K562 (cell line): ENCODE measurements around the gene RHAG. TPM values are rescaled to one million over a fixed set of nuclear protein-coding genes. Genes with fewer than 3 reads are reported as not detected.

Experiments
- BACH1 ChIP-seq: fragments of 200-800 bp; sonication (Bioruptor generic); IDR thresholded peaks from 2 replicates; pipeline ENCODE4 v1.6.1; 2016; ENCODE audit warnings: missing genetic modification characterization, missing compliant biosample characterization
- ELF2 ChIP-seq: fragments of 250-450 bp; sonication (Bioruptor Pico); IDR thresholded peaks from 2 replicates; pipeline ENCODE4 v1.5.0; 2021; ENCODE audit warnings: mild to moderate bottlenecking
- FOSL1 ChIP-seq: fragments of 200-800 bp; sonication (Bioruptor generic); conservative IDR thresholded peaks from 2 replicates; pipeline ENCODE4 v1.6.1; 2016; ENCODE audit warnings: missing genetic modification characterization, missing compliant biosample characterization
- GABPA ChIP-seq: fragments of 200-800 bp; sonication (Bioruptor generic); conservative IDR thresholded peaks from 2 replicates; pipeline ENCODE4 v1.6.1; 2016; ENCODE audit warnings: low read depth, missing genetic modification characterization, missing compliant biosample characterization
- HNRNPH1 ChIP-seq: fragments of 200-400 bp; formaldehyde crosslinking; optimal IDR thresholded peaks from 2 replicates; pipeline ENCODE3; 2017; ENCODE audit warnings: low read depth, mild to moderate bottlenecking, low read length, moderate library complexity
- MCM3 ChIP-seq: fragments of 450-650 bp; IDR thresholded peaks from 2 replicates; pipeline ENCODE4 v1.6.1; 2016
- NFIC ChIP-seq: fragments of 450-650 bp; IDR thresholded peaks from 2 replicates; pipeline ENCODE4 v1.6.1; 2017; ENCODE audit warnings: mild to moderate bottlenecking, inconsistent platforms
- PTTG1 ChIP-seq: fragments of 450-650 bp; IDR thresholded peaks from 2 replicates; pipeline ENCODE4 v1.6.1; 2016; ENCODE audit warnings: low read depth, mild to moderate bottlenecking, missing genetic modification characterization, missing compliant biosample characterization
- STAG1 ChIP-seq: sonication (generic); formaldehyde crosslinking; IDR thresholded peaks from 2 replicates; pipeline ENCODE4 v1.5.0; 2020; ENCODE audit warnings: missing genetic modification reagents, borderline replicate concordance
- TARDBP ChIP-seq: fragments of 450-650 bp; IDR thresholded peaks from 2 replicates; pipeline ENCODE4 v1.6.1; 2016
- TFAM ChIP-seq: fragments of 250-450 bp; sonication (Bioruptor Pico); conservative IDR thresholded peaks from 2 replicates; pipeline ENCODE4 v1.5.0; 2021; ENCODE audit warnings: mild to moderate bottlenecking, moderate library complexity
- YY1 ChIP-seq, 3 experiments: IDR thresholded peaks; 2 replicates each; pipeline ENCODE4 v1.6.1; 2011; ENCODE audit warnings: low read length in 2 of 3, mild to moderate bottlenecking in 2 of 3, moderate library complexity in 2 of 3, borderline replicate concordance in 1 of 3, control low read depth in 1 of 3, low read depth in 1 of 3; ENCODE audit not compliant: insufficient read depth in 3 of 3, insufficient replicate concordance in 2 of 3, control insufficient read depth in 1 of 3, insufficient read length in 1 of 3; ENCODE audit errors: extremely low read depth in 1 of 3
- ZNF24 ChIP-seq: fragments of 450-650 bp; IDR thresholded peaks from 2 replicates; pipeline ENCODE4 v1.6.1; 2016
- ZNF780A ChIP-seq: fragments of 250-450 bp; sonication (Bioruptor Pico); IDR thresholded peaks from 2 replicates; pipeline ENCODE4 v1.5.0; 2021; ENCODE audit warnings: mild to moderate bottlenecking
- polyA plus RNA-seq, 8 experiments: library from polyadenylated mRNA; depleted of rRNA in 4 of 8; stranded (reverse) in 5 of 8; unstranded in 3 of 8; fragments of >200 nt; fragmentation: Nextera tagmentation in 2 of 8; fragmentation: Illumina TruSeq in 1 of 8; extraction: Ambion mirVana in 2 of 8; extraction: Trizol in 1 of 8; gene quantifications; 2 replicates each; pipeline versions ENCODE4 v1.2.1 to v1.2.3, GENCODE V29; 2011 to 2014; ENCODE audit warnings: inconsistent platforms in 1 of 8, missing spikeins in 1 of 8
- total RNA-seq, 7 experiments: library from RNA; depleted of rRNA in 6 of 7; stranded (reverse); fragments of >200 nt in 6 of 7; fragmentation: Illumina TruSeq in 2 of 7; extraction: Trizol in 2 of 7; gene quantifications; 2 replicates each; pipeline versions ENCODE4 v1.2.1 to v1.2.3, GENCODE V29; 2011 to 2021; ENCODE audit warnings: low replicate concordance in 1 of 7
- TF ChIP-seq, protein P1 (sequence below), 2 experiments: fragments of 450-650 bp in 1 of 2; sonication (generic) in 1 of 2; formaldehyde crosslinking in 1 of 2; IDR thresholded peaks; 2 replicates each; pipeline versions ENCODE4 v1.7.1 to v1.9.0; 2016 to 2022; ENCODE audit warnings: inconsistent platforms in 1 of 2, mild to moderate bottlenecking in 1 of 2, missing genetic modification reagents in 1 of 2
- TF ChIP-seq, protein P2 (sequence below): sonication (generic); formaldehyde crosslinking; IDR thresholded peaks from 2 replicates; pipeline ENCODE4 v1.8.0; 2022; ENCODE audit warnings: mild to moderate bottlenecking, low read depth, missing genetic modification reagents
- TF ChIP-seq, protein P3 (sequence below): fragments of 250-450 bp; sonication (Bioruptor Pico); IDR thresholded peaks from 2 replicates; pipeline ENCODE4 v1.8.0; 2021; ENCODE audit warnings: moderate library complexity, mild to moderate bottlenecking, inconsistent platforms

The RHAG gene
- total and polyA plus RNA-seq, 9 of the 15 experiments (the other 6 are each of a cell fraction or from before 2014, with no cell fraction given): 290 to 1,202 (median 505) TPM

DNA sequence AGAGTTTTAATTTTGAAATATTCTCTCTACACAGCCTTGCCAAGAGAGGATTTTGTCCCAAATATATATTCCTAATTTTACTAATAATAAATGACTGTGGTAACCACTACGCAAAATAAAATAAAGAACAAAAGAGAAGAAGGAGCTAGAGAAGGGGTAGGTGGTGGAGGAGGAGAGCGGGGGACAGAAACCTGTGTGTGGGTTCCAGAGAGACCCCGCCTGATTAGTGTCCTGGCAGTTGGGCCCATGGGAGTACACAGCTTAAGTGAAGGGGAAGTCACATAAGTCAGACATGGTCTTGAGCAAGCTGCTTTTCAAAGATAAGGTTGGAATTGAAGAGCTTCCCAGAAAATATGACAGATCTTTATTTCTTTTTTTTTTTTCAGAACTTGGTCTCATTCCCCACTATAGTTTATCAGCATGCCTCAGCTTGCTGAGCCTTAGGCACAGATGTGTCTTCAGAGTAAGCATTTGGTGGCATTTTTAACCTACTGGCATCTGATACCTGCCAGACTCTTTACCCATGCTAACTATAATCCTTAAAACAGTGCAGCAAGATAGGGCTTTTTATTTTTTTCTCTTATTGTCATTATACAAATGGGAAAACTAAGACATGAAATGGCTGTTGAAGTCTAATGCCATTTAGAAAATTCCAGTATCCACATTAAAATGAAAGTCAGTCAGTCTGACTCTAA lies 9.6 kb upstream of the RHAG start (continued):
- TF ChIP-seq, protein P1, sequence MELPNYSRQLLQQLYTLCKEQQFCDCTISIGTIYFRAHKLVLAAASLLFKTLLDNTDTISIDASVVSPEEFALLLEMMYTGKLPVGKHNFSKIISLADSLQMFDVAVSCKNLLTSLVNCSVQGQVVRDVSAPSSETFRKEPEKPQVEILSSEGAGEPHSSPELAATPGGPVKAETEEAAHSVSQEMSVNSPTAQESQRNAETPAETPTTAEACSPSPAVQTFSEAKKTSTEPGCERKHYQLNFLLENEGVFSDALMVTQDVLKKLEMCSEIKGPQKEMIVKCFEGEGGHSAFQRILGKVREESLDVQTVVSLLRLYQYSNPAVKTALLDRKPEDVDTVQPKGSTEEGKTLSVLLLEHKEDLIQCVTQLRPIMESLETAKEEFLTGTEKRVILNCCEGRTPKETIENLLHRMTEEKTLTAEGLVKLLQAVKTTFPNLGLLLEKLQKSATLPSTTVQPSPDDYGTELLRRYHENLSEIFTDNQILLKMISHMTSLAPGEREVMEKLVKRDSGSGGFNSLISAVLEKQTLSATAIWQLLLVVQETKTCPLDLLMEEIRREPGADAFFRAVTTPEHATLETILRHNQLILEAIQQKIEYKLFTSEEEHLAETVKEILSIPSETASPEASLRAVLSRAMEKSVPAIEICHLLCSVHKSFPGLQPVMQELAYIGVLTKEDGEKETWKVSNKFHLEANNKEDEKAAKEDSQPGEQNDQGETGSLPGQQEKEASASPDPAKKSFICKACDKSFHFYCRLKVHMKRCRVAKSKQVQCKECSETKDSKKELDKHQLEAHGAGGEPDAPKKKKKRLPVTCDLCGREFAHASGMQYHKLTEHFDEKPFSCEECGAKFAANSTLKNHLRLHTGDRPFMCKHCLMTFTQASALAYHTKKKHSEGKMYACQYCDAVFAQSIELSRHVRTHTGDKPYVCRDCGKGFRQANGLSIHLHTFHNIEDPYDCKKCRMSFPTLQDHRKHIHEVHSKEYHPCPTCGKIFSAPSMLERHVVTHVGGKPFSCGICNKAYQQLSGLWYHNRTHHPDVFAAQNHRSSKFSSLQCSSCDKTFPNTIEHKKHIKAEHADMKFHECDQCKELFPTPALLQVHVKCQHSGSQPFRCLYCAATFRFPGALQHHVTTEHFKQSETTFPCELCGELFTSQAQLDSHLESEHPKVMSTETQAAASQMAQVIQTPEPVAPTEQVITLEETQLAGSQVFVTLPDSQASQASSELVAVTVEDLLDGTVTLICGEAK (IDR thresholded peaks at IDR 0.05): no peak; the same call in 1 of the 2 replicates
- TF ChIP-seq, protein P1 (CRISPR knock-in tag; IDR thresholded peaks at IDR 0.05): no peak
- no peak for TF ChIP-seq ZNF780A (CRISPR knock-in tag)
- TF ChIP-seq ZNF24: peak; percentile 62
- TF ChIP-seq PTTG1 (tag): no peak
- TF ChIP-seq STAG1: no peak
- peak; percentile 52 for TF ChIP-seq GABPA (tag)
- peak; percentile 92 for TF ChIP-seq NFIC
- TF ChIP-seq BACH1: peak; percentile 70
- peak; percentile 90 for TF ChIP-seq FOSL1 (tag)
- TF ChIP-seq, protein P2, sequence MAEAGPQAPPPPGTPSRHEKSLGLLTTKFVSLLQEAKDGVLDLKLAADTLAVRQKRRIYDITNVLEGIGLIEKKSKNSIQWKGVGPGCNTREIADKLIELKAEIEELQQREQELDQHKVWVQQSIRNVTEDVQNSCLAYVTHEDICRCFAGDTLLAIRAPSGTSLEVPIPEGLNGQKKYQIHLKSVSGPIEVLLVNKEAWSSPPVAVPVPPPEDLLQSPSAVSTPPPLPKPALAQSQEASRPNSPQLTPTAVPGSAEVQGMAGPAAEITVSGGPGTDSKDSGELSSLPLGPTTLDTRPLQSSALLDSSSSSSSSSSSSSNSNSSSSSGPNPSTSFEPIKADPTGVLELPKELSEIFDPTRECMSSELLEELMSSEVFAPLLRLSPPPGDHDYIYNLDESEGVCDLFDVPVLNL (CRISPR knock-in tag): no peak
- peak; percentile 68; the same call in 1 of the 2 replicates for TF ChIP-seq TARDBP
- no peak for TF ChIP-seq MCM3
- TF ChIP-seq YY1 (IDR thresholded peaks at IDR 0.05; ENCODE audit: borderline replicate concordance in 1 of 3, control insufficient read depth in 1 of 3, extremely low read depth in 1 of 3, insufficient read depth in 3 of 3, insufficient read length in 1 of 3, insufficient replicate concordance in 2 of 3, low read depth in 1 of 3, low read length in 2 of 3): peak in 1 of 3 experiments; percentile 31
- TF ChIP-seq TFAM (CRISPR knock-in tag): no peak
- no peak for TF ChIP-seq ELF2 (CRISPR knock-in tag)
- TF ChIP-seq, protein P3, sequence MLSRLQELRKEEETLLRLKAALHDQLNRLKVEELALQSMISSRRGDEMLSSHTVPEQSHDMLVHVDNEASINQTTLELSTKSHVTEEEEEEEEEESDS (CRISPR knock-in tag): no peak
- TF ChIP-seq HNRNPH1: no peak
